ENCODE results near the gene LYZ.

The LYZ gene

GRCh38 chr12:69331519-69331908 is 16.7 kb upstream of the LYZ start:
- H3K9me2 ChIP-seq (replicated peaks; ENCODE audit: insufficient read depth, low read length), result no peaks in the 10 kb centered on the region
- H3K79me2 ChIP-seq (ENCODE audit: low read length), result no peaks in the 10 kb centered on the region
- no peaks in the 10 kb centered on the region for H3K27me3 ChIP-seq (replicated peaks; ENCODE audit: insufficient read depth, low read length)
- peak overlapping the region; percentile 99 for H2AFZ ChIP-seq (ENCODE audit: low read length)
- no peak overlapping the region for H3K27ac ChIP-seq (ENCODE audit: low read length)
- H3K4me1 ChIP-seq (ENCODE audit: low read length), result 0 out of 2 replicates have a peak, but pooled peaks cover 4% of the 10 kb centered on the region
- H3K4me3 ChIP-seq (ENCODE audit: low read length), result peak overlapping the region; percentile 60
- peak overlapping the region; percentile 31; the same call in 1 of the 2 replicates for H3K9ac ChIP-seq (ENCODE audit: low read length)
- H3F3A ChIP-seq (ENCODE audit: insufficient read depth, low read length), result no peaks in the 10 kb centered on the region
- no peak for DNase-seq
- TF ChIP-seq CTCF (IDR thresholded peaks at IDR 0.05; ENCODE audit: low read length), result no peak
- no peaks in the 10 kb centered on the region for H3K36me3 ChIP-seq (replicated peaks; ENCODE audit: insufficient read depth, low read length)
- H3K9me3 ChIP-seq (replicated peaks; ENCODE audit: insufficient read depth, low read length), result no peaks in the 10 kb centered on the region
- peak overlapping the region; percentile 72 for H3K4me2 ChIP-seq (ENCODE audit: low read depth, low read length)
- no peaks in the 10 kb centered on the region for H4K20me1 ChIP-seq (ENCODE audit: insufficient read depth, low read length)

GRCh38 chr12:69331909-69332684 is 16.1 kb upstream of the LYZ start:
- Histone ChIP-seq H3K79me2 (ENCODE audit: low read length) (no peaks in the 10 kb centered on the region), H3K4me1 (ENCODE audit: low read length) (0 out of 2 replicates have a peak, but pooled peaks cover 4% of the 10 kb centered on the region), H3F3A (ENCODE audit: insufficient read depth, low read length) (no peaks in the 10 kb centered on the region), H4K20me1 (ENCODE audit: insufficient read depth, low read length) (no peaks in the 10 kb centered on the region), H3K9me2 (replicated peaks; ENCODE audit: insufficient read depth, low read length) (no peaks in the 10 kb centered on the region), H3K4me3 (ENCODE audit: low read length) (no peak overlapping the region), H3K36me3 (replicated peaks; ENCODE audit: insufficient read depth, low read length) (no peaks in the 10 kb centered on the region), H3K9me3 (replicated peaks; ENCODE audit: insufficient read depth, low read length) (no peaks in the 10 kb centered on the region), H3K9ac (ENCODE audit: low read length) (no peak overlapping the region), H3K4me2 (ENCODE audit: low read depth, low read length) (peak overlapping the region; percentile 72; the same call in 1 of the 2 replicates), H3K27ac (ENCODE audit: low read length) (no peak overlapping the region), H3K27me3 (replicated peaks; ENCODE audit: insufficient read depth, low read length) (no peaks in the 10 kb centered on the region), H2AFZ (ENCODE audit: low read length) (peak overlapping the region; percentile 99)
- TF ChIP-seq EZH2phosphoT487 (IDR thresholded peaks at IDR 0.05; ENCODE audit: low read length) (no peak), EZH2 (optimal IDR thresholded peaks at IDR 0.05; ENCODE audit: low read depth, low read length) (no peak), CTCF (IDR thresholded peaks at IDR 0.05; ENCODE audit: low read length) (no peak)
- DNase-seq, result no peak

GRCh38 chr12:69332815-69333358 is 15.3 kb upstream of the LYZ start:
- Histone ChIP-seq H3K9ac (ENCODE audit: low read length) (no peak overlapping the region), H3K36me3 (replicated peaks; ENCODE audit: insufficient read depth, low read length) (no peaks in the 10 kb centered on the region), H3K9me2 (replicated peaks; ENCODE audit: insufficient read depth, low read length) (no peaks in the 10 kb centered on the region), H3K27ac (ENCODE audit: low read length) (no peak overlapping the region), H3K27me3 (replicated peaks; ENCODE audit: insufficient read depth, low read length) (no peaks in the 10 kb centered on the region), H3F3A (ENCODE audit: insufficient read depth, low read length) (no peaks in the 10 kb centered on the region), H3K4me1 (ENCODE audit: low read length) (0 out of 2 replicates have a peak, but pooled peaks cover 4% of the 10 kb centered on the region), H3K9me3 (replicated peaks; ENCODE audit: insufficient read depth, low read length) (no peaks in the 10 kb centered on the region), H3K4me3 (ENCODE audit: low read length) (no peak overlapping the region), H2AFZ (ENCODE audit: low read length) (no peak overlapping the region), H4K20me1 (ENCODE audit: insufficient read depth, low read length) (no peaks in the 10 kb centered on the region), H3K4me2 (ENCODE audit: low read depth, low read length) (no peak overlapping the region), H3K79me2 (ENCODE audit: low read length) (no peaks in the 10 kb centered on the region)
- DNase-seq, result no peak
- TF ChIP-seq CTCF (IDR thresholded peaks at IDR 0.05; ENCODE audit: low read length), result no peak
- TF ChIP-seq EZH2 (optimal IDR thresholded peaks at IDR 0.05; ENCODE audit: low read depth, low read length), result no peak

All from MM.1S (cell line).